Type B pancreatic cell (in vitro differentiated cells): ENCODE measurements around the gene PPIL6. TPM values are rescaled to one million over a fixed set of nuclear protein-coding genes. Genes with fewer than 3 reads are reported as not detected.
A peak's percentile ranks its signal among the peaks of the same experiment; 100 is the strongest.

Experiments used
- DNase-seq: peaks from one replicate; pipeline ENCODE4 v3.0.0; 2021; ENCODE audit warnings: mixed read lengths; ENCODE audit not compliant: unreplicated experiment; ENCODE audit errors: extremely low spot score
- H3K27ac Mint-ChIP-seq: 2 replicates; pipeline ENCODE4 v1.8.0; 2021; ENCODE audit warnings: mild to moderate bottlenecking, mixed read lengths
- H3K27me3 Mint-ChIP-seq: 2 replicates; pipeline ENCODE4 v1.8.0; 2021; ENCODE audit warnings: mixed read lengths
- H3K36me3 Mint-ChIP-seq: 2 replicates; pipeline ENCODE4 v1.8.0; 2021; ENCODE audit warnings: mixed read lengths
- H3K4me1 Mint-ChIP-seq: one replicate; pipeline ENCODE4 v1.8.0; 2021; ENCODE audit warnings: mixed read lengths; ENCODE audit not compliant: unreplicated experiment
- H3K4me3 Mint-ChIP-seq: 2 replicates; pipeline ENCODE4 v1.8.0; 2021; ENCODE audit warnings: mild to moderate bottlenecking, mixed read lengths
- H3K9me3 Mint-ChIP-seq: 2 replicates; pipeline ENCODE4 v1.8.0; 2021; ENCODE audit warnings: mixed read lengths
- CTCF ChIP-seq: fragments of 200-600 bp; sonication (generic); conservative IDR thresholded peaks from 2 replicates; pipeline ENCODE4 v1.5.0; 2021; ENCODE audit warnings: antibody characterized with exemption, mild to moderate bottlenecking
- total RNA-seq: library from RNA; stranded (reverse); gene quantifications from 2 replicates; pipeline ENCODE4 v1.2.1, GENCODE V29; 2021; ENCODE audit warnings: low replicate concordance

PPIL6 gene
- total RNA-seq, 1 donor from 2014 or later: 6.1 TPM

DNA sequence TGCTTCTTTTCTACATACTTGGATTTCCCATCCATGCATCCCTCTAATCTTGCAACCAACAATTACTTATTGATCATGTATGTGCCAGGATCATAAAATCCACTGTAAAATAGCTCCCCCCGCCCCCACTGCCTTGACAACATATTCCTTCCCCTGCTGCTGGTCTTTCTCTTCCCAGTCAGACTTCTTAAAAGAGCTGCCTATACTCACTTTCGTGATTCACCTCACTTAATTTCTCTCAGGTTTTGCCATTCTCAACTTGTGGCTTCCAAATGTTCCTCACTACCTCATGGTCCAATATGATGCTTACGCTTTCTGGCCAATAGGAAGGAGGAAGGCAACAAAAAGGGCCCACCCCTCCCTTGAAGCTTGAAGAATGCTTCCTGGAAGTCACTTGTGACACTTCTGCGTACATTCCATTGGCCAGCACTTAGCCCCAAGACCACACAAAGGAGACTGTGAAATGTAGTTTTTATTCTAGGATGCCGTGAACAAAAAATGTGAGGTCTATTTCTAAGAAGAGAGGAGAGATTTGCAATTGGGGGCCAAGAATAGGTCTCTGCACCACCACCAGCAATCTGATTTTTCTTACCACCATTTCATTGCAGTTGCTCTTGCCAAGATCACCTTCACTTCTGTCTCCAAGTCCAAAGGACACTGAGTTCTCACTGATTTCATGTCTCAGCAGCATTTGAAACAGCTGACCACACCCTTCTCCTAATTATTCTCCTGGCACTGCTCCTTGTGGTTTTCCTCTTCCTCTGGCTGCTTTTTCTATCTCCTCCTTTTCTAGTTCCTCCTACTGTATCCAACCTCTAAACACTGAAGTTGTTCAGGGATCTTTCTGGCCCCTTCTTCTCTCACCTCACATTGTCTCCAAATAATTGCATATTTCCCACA, 88.9 kb downstream of the PPIL6 start:
- TF ChIP-seq CTCF: no peak
- H3K36me3 Mint-ChIP-seq: peaks cover 18% of the 10 kb centered on the region
- no peak for DNase-seq
- H3K4me1 Mint-ChIP-seq: peaks cover 3% of the 10 kb centered on the region
- H3K4me3 Mint-ChIP-seq: no peak overlapping the region
- H3K27me3 Mint-ChIP-seq: no peaks in the 10 kb centered on the region
- no peak overlapping the region for H3K27ac Mint-ChIP-seq
- H3K9me3 Mint-ChIP-seq: no peaks in the 10 kb centered on the region

DNA sequence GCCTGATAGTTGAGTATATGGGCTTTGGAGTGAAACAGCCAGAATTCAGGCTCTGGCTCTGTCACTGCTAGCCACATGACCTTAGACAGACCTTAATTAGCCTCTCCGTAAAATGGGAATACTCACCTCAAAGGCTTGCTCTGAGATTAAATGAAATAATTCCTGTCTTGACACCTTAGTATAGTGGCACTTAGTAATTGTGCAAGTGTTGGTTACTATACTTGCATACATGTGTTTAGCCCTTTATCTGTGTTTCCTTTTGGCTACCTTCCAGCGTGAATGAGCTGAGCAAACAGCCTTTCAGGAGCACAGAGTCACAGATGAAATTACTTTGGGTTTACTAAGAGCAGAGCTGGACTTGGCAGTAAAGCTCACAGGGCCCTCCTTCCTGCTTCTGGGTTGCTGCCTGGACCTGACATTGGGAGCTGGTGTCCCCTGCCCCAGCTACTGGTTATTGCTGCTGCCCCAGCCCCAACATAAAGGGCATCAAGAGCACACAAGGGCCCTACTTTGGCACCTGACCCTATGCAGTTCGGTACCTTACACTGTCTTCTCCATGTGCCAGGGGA, 90.9 kb downstream of the PPIL6 start:
- no peak for DNase-seq
- no peaks in the 10 kb centered on the region for H3K9me3 Mint-ChIP-seq
- no peak for TF ChIP-seq CTCF
- no peaks in the 10 kb centered on the region for H3K27me3 Mint-ChIP-seq
- no peak overlapping the region for H3K4me3 Mint-ChIP-seq
- peaks cover 11% of the 10 kb centered on the region for H3K36me3 Mint-ChIP-seq
- H3K27ac Mint-ChIP-seq: peak overlapping the region; percentile 56
- peaks cover 5% of the 10 kb centered on the region for H3K4me1 Mint-ChIP-seq

DNA sequence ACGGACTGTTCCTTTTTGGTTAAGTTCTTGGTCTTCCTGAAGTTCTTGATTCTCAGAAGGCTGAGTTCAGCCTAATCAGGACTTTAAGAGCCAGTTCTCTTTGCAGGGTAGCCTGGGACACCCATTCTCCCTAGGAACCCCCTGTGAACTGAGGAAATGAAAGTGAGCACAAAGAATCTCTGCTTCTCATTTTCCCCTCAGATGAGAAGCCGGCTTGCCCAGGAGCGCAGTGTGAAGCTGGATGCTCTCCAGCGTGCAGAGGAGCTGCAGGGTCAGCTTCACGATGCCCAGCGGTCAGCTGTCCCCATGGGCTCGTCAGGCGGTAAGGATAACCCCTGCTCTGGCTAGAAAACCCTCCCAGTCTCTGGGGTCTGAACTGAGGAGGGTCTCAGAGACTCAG, 92.2 kb downstream of the PPIL6 start:
- H3K4me3 Mint-ChIP-seq: no peak overlapping the region
- H3K4me1 Mint-ChIP-seq: peaks cover 9% of the 10 kb centered on the region
- no peaks in the 10 kb centered on the region for H3K9me3 Mint-ChIP-seq
- H3K27ac Mint-ChIP-seq: no peak overlapping the region
- peaks cover 11% of the 10 kb centered on the region for H3K36me3 Mint-ChIP-seq
- no peak for DNase-seq
- no peaks in the 10 kb centered on the region for H3K27me3 Mint-ChIP-seq
- no peak for TF ChIP-seq CTCF

GRCh38 chr6:109347779-109348178, 92.6 kb downstream of the PPIL6 start:
- no peaks in the 10 kb centered on the region for H3K27me3 Mint-ChIP-seq

GRCh38 chr6:109345986-109346385, 94.4 kb downstream of the PPIL6 start:
- H3K27ac Mint-ChIP-seq: no peak overlapping the region
- H3K4me1 Mint-ChIP-seq: peaks cover 9% of the 10 kb centered on the region
- no peak for TF ChIP-seq CTCF
- H3K27me3 Mint-ChIP-seq: no peaks in the 10 kb centered on the region
- DNase-seq: no peak
- no peak overlapping the region for H3K4me3 Mint-ChIP-seq
- H3K36me3 Mint-ChIP-seq: peaks cover 3% of the 10 kb centered on the region
- no peaks in the 10 kb centered on the region for H3K9me3 Mint-ChIP-seq

More at GRCh38 chr6:109347779-109348178, 92.6 kb downstream of the PPIL6 start:
- no peak for TF ChIP-seq CTCF
- peaks cover 9% of the 10 kb centered on the region for H3K4me1 Mint-ChIP-seq
- DNase-seq: no peak
- no peak overlapping the region for H3K4me3 Mint-ChIP-seq
- H3K27ac Mint-ChIP-seq: peak overlapping the region; percentile 5
- peaks cover 11% of the 10 kb centered on the region for H3K36me3 Mint-ChIP-seq
- H3K9me3 Mint-ChIP-seq: no peaks in the 10 kb centered on the region
